NCI-H748 (cell line): ENCODE measurements around the gene SRP72.
A peak's percentile ranks its signal among the peaks of the same experiment; 100 is the strongest.
"Not testable (repeated sequence)": the region's sequence is repeated elsewhere in the genome, so short reads cannot be mapped to it uniquely, and the experiment has no call there.

Experiments
- DNase-seq: peaks from one replicate; lab custom pipeline; 2025; ENCODE audit not compliant: unreplicated experiment; lab: John Stamatoyannopoulos, UW

The SRP72 gene

GRCh38 chr4:56465599-56466295 is 1.7 kb upstream of the SRP72 start:
- DNase-seq: no peak

- DNase-seq: not testable (repeated sequence)
Observed at GRCh38 chr4:56466296-56466761, 1.1 kb upstream of the SRP72 start.

GRCh38 chr4:56466910-56467283 is 520 bp upstream of the SRP72 start:
- no peak for DNase-seq

GRCh38 chr4:56468097-56468422 is 643 bp downstream of the SRP72 start:
- DNase-seq: peak; percentile 59

GRCh38 chr4:56469489-56470210 is 2.2 kb downstream of the SRP72 start:
- no peak for DNase-seq

GRCh38 chr4:56475917-56476316 is 8.5 kb downstream of the SRP72 start:
- DNase-seq: no peak

GRCh38 chr4:56477192-56477702 is 9.8 kb downstream of the SRP72 start:
- DNase-seq: no peak

GRCh38 chr4:56480691-56481090 is 13.3 kb downstream of the SRP72 start:
- no peak for DNase-seq

GRCh38 chr4:56496241-56496640 is 28.8 kb downstream of the SRP72 start:
- no peak for DNase-seq

- DNase-seq: peak; percentile 76
Observed at GRCh38 chr4:56505269-56506130, 38.1 kb downstream of the SRP72 start, which contains the start of gene ARL9. TSS of gene ARL9 (plus strand) at chr4:56505791. CDS start at chr4:56505863, 72 bp downstream.

- no peak for DNase-seq
Observed at GRCh38 chr4:56511098-56511497, 43.7 kb downstream of the SRP72 start.

GRCh38 chr4:56512166-56512565 is 44.7 kb downstream of the SRP72 start:
- no peak for DNase-seq

GRCh38 chr4:56513517-56513916 is 46.1 kb downstream of the SRP72 start:
- DNase-seq: no peak

GRCh38 chr4:56530269-56531148 is 63.1 kb downstream of the SRP72 start:
- peak; percentile 83 for DNase-seq

GRCh38 chr4:56531149-56531770 is 63.8 kb downstream of the SRP72 start:
- peak; percentile 35 for DNase-seq

- DNase-seq: no peak
Observed at GRCh38 chr4:56531823-56532222, 64.4 kb downstream of the SRP72 start.

- DNase-seq: no peak
Observed at GRCh38 chr4:56532239-56532638, 64.8 kb downstream of the SRP72 start.

- DNase-seq: no peak
Observed at GRCh38 chr4:56535915-56536314, 68.5 kb downstream of the SRP72 start.

- no peak for DNase-seq
Observed at GRCh38 chr4:56537147-56537546, 69.7 kb downstream of the SRP72 start.

GRCh38 chr4:56540826-56541225 is 73.4 kb downstream of the SRP72 start:
- no peak for DNase-seq
